ENCODE measurements around the gene STK24.
"Not testable (repeated sequence)": the region's sequence is repeated elsewhere in the genome, so short reads cannot be mapped to it uniquely, and the experiment has no call there.

STK24 gene

GRCh38 chr13:98576963-98577835 lies at the start of gene STK24:
STK24 (minus strand) TSS chr13:98577107; CDS start chr13:98576786, 321 bp downstream.
- peak; percentile 94 for TF ChIP-seq POLR2A (IDR thresholded peaks at IDR 0.05; ENCODE audit: low read depth, low read length)
- FAIRE-seq (no peak), DNase-seq (ENCODE audit: insufficient read length, low spot score) (peak; percentile 73)

- FAIRE-seq: peak; percentile 62
- TF ChIP-seq POLR2A (IDR thresholded peaks at IDR 0.05; ENCODE audit: low read depth, low read length): no peak
- DNase-seq (ENCODE audit: insufficient read length, low spot score): no peak
These were observed 49.5 kb upstream of the STK24 start for GRCh38 chr13:98626298-98626935.

- not testable (repeated sequence) for FAIRE-seq; DNase-seq (ENCODE audit: insufficient read length, low spot score)
These were observed 47.7 kb upstream of the STK24 start for GRCh38 chr13:98624589-98624988.

- DNase-seq (ENCODE audit: insufficient read length, low spot score): no peak
- no peak for FAIRE-seq
- TF ChIP-seq POLR2A (IDR thresholded peaks at IDR 0.05; ENCODE audit: low read depth, low read length): no peak
These were observed 46.0 kb upstream of the STK24 start for GRCh38 chr13:98622931-98623331.

- FAIRE-seq (no peak), DNase-seq (ENCODE audit: insufficient read length, low spot score) (no peak)
- no peak for TF ChIP-seq POLR2A (IDR thresholded peaks at IDR 0.05; ENCODE audit: low read depth, low read length)
These were observed 42.6 kb upstream of the STK24 start for GRCh38 chr13:98619556-98619955.

- FAIRE-seq; DNase-seq (ENCODE audit: insufficient read length, low spot score): not testable (repeated sequence)
These were observed 38.7 kb upstream of the STK24 start for GRCh38 chr13:98615595-98615994.

GRCh38 chr13:98613591-98613990 lies 36.7 kb upstream of the STK24 start:
- FAIRE-seq (no peak), DNase-seq (ENCODE audit: insufficient read length, low spot score) (no peak)
- no peak for TF ChIP-seq POLR2A (IDR thresholded peaks at IDR 0.05; ENCODE audit: low read depth, low read length)

GRCh38 chr13:98609756-98610155 lies 32.8 kb upstream of the STK24 start:
- no peak for DNase-seq (ENCODE audit: insufficient read length, low spot score)
- no peak for FAIRE-seq
- no peak for TF ChIP-seq POLR2A (IDR thresholded peaks at IDR 0.05; ENCODE audit: low read depth, low read length)

GRCh38 chr13:98606296-98606695 lies 29.4 kb upstream of the STK24 start:
- TF ChIP-seq POLR2A (IDR thresholded peaks at IDR 0.05; ENCODE audit: low read depth, low read length): no peak
- no peak for FAIRE-seq

GRCh38 chr13:98599502-98600328 lies 22.8 kb upstream of the STK24 start:
- FAIRE-seq (no peak), DNase-seq (ENCODE audit: insufficient read length, low spot score) (no peak)

More at GRCh38 chr13:98606296-98606695, 29.4 kb upstream of the STK24 start:
- no peak for DNase-seq (ENCODE audit: insufficient read length, low spot score)

GRCh38 chr13:98598043-98598442 lies 21.1 kb upstream of the STK24 start:
- DNase-seq (ENCODE audit: insufficient read length, low spot score) (no peak), FAIRE-seq (no peak)

More at GRCh38 chr13:98599502-98600328, 22.8 kb upstream of the STK24 start:
- TF ChIP-seq POLR2A (IDR thresholded peaks at IDR 0.05; ENCODE audit: low read depth, low read length): no peak

GRCh38 chr13:98595134-98595533 lies 18.2 kb upstream of the STK24 start:
- TF ChIP-seq POLR2A (IDR thresholded peaks at IDR 0.05; ENCODE audit: low read depth, low read length): no peak
- FAIRE-seq (no peak), DNase-seq (ENCODE audit: insufficient read length, low spot score) (no peak)

More at GRCh38 chr13:98598043-98598442, 21.1 kb upstream of the STK24 start:
- TF ChIP-seq POLR2A (IDR thresholded peaks at IDR 0.05; ENCODE audit: low read depth, low read length): no peak

GRCh38 chr13:98592362-98592732 lies 15.4 kb upstream of the STK24 start:
- DNase-seq (ENCODE audit: insufficient read length, low spot score) (no peak), FAIRE-seq (no peak)
- no peak for TF ChIP-seq POLR2A (IDR thresholded peaks at IDR 0.05; ENCODE audit: low read depth, low read length)
